ENCODE results near the gene MTFP1. TPM values are rescaled to one million over a fixed set of nuclear protein-coding genes. Genes with fewer than 3 reads are reported as not detected.
A peak's percentile ranks its signal among the peaks of the same experiment; 100 is the strongest.

Gene MTFP1, protein sequence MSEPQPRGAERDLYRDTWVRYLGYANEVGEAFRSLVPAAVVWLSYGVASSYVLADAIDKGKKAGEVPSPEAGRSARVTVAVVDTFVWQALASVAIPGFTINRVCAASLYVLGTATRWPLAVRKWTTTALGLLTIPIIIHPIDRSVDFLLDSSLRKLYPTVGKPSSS
- 25.4 TPM for polyA plus RNA-seq (2013, experiment 1 of 2)
- polyA plus RNA-seq (2013, experiment 2 of 2), result 15.0 TPM

GRCh38 chr22:30425616-30426387 is at the start of gene MTFP1:
Gene MTFP1, plus strand, starts transcription at chr22:30425768. Its CDS starts 112 bp downstream, at chr22:30425880.
- H3K9me3 ChIP-seq (ENCODE audit: control insufficient read depth, low read length), result no peaks in the 10 kb centered on the region
- peaks cover 24% of the 10 kb centered on the region for H3K4me1 ChIP-seq (ENCODE audit: control insufficient read depth, insufficient read depth, low read length, poor library complexity, severe bottlenecking)
- 1% methylated on average over 53 to 56 of the region's 61 CpGs for WGBS, 2 experiments (ENCODE audit: insufficient coverage in 2 of 2)
- H3K36me3 ChIP-seq (ENCODE audit: control insufficient read depth, insufficient read depth, low read length), result peaks cover 16% of the 10 kb centered on the region
- H3K4me3 ChIP-seq (ENCODE audit: extremely low read depth, insufficient read depth, low read length, poor library complexity, severe bottlenecking), result peak within 1 kb of the TSS; percentile 69
- H3K27ac ChIP-seq (ENCODE audit: low read depth, low read length, severe bottlenecking), result peak within 1 kb of the TSS; percentile 81

- H3K27ac ChIP-seq (ENCODE audit: low read depth, low read length, severe bottlenecking), result no peak overlapping the region
- H3K9me3 ChIP-seq (ENCODE audit: control insufficient read depth, low read length), result no peaks in the 10 kb centered on the region
- no peak overlapping the region for H3K4me3 ChIP-seq (ENCODE audit: extremely low read depth, insufficient read depth, low read length, poor library complexity, severe bottlenecking)
- H3K4me1 ChIP-seq (ENCODE audit: control insufficient read depth, insufficient read depth, low read length, poor library complexity, severe bottlenecking), result no peaks in the 10 kb centered on the region
- 96% methylated on average over 14 to 15 of the region's 20 CpGs for WGBS, 2 experiments (ENCODE audit: insufficient coverage in 2 of 2)
- H3K36me3 ChIP-seq (ENCODE audit: control insufficient read depth, insufficient read depth, low read length), result peaks cover 44% of the 10 kb centered on the region
These were observed 45.6 kb upstream of the MTFP1 start for GRCh38 chr22:30380011-30380410.

DNA sequence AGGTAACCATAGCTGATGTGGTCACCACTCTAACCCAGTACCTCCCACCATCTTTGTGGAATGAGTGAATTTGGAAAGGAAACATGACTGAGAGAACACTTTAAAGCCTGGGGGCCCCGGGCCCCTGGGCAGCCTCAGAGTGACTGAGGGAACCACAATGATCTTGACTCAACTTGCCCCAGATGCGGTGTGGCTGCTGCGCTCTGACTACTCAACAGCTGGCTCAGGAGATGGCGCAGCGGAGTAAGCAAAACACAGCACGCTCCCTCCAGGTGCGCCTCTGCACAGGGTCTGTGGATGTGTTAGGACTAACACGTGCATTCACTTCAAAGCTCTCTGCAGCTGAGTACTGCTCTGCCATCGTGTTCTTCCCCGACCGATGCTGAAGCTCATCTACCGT is 44.3 kb upstream of the MTFP1 start:
- no peaks in the 10 kb centered on the region for H3K9me3 ChIP-seq (ENCODE audit: control insufficient read depth, low read length)
- no peak overlapping the region for H3K27ac ChIP-seq (ENCODE audit: low read depth, low read length, severe bottlenecking)
- H3K4me1 ChIP-seq (ENCODE audit: control insufficient read depth, insufficient read depth, low read length, poor library complexity, severe bottlenecking), result no peaks in the 10 kb centered on the region
- no peak overlapping the region for H3K4me3 ChIP-seq (ENCODE audit: extremely low read depth, insufficient read depth, low read length, poor library complexity, severe bottlenecking)
- WGBS, 2 experiments (ENCODE audit: insufficient coverage in 2 of 2), result 92% methylated on average over 8 to 11 of the region's 12 CpGs
- H3K36me3 ChIP-seq (ENCODE audit: control insufficient read depth, insufficient read depth, low read length), result peaks cover 35% of the 10 kb centered on the region

GRCh38 chr22:30382340-30382739 is 43.2 kb upstream of the MTFP1 start:
- H3K4me3 ChIP-seq (ENCODE audit: extremely low read depth, insufficient read depth, low read length, poor library complexity, severe bottlenecking), result no peak overlapping the region
- WGBS, 2 experiments (ENCODE audit: insufficient coverage in 2 of 2), result 100% methylated on average over 2 to 5 of the region's 5 CpGs
- peaks cover 35% of the 10 kb centered on the region for H3K36me3 ChIP-seq (ENCODE audit: control insufficient read depth, insufficient read depth, low read length)
- no peaks in the 10 kb centered on the region for H3K9me3 ChIP-seq (ENCODE audit: control insufficient read depth, low read length)
- H3K4me1 ChIP-seq (ENCODE audit: control insufficient read depth, insufficient read depth, low read length, poor library complexity, severe bottlenecking), result peaks cover 3% of the 10 kb centered on the region
- no peak overlapping the region for H3K27ac ChIP-seq (ENCODE audit: low read depth, low read length, severe bottlenecking)

DNA sequence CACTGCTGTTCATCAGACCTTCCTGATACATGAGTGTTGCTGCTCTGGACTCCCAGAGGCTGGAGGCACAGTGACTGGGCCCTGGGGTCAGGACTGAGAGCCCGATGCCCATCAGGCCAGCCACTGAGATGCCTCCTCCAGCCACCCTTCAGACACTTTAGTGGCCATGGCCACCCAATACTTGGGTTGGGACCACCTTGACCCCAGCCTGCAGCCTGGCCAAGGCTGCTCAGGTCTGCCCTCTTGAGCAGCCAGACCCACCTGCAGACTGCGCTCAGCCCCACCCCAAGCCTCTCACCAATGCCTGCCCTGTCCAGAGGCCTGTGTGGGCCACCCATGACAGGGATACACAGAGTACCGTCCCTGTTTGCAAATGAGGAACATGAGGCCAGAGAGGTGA is 42.5 kb upstream of the MTFP1 start:
- Histone ChIP-seq H3K9me3 (ENCODE audit: control insufficient read depth, low read length) (no peaks in the 10 kb centered on the region), H3K27ac (ENCODE audit: low read depth, low read length, severe bottlenecking) (no peak overlapping the region), H3K4me3 (ENCODE audit: extremely low read depth, insufficient read depth, low read length, poor library complexity, severe bottlenecking) (no peak overlapping the region), H3K36me3 (ENCODE audit: control insufficient read depth, insufficient read depth, low read length) (peaks cover 28% of the 10 kb centered on the region), H3K4me1 (ENCODE audit: control insufficient read depth, insufficient read depth, low read length, poor library complexity, severe bottlenecking) (peaks cover 3% of the 10 kb centered on the region)
- 68 to 89% methylated on average over 3 of the region's 3 CpGs for WGBS, 2 experiments (ENCODE audit: insufficient coverage in 2 of 2)

DNA sequence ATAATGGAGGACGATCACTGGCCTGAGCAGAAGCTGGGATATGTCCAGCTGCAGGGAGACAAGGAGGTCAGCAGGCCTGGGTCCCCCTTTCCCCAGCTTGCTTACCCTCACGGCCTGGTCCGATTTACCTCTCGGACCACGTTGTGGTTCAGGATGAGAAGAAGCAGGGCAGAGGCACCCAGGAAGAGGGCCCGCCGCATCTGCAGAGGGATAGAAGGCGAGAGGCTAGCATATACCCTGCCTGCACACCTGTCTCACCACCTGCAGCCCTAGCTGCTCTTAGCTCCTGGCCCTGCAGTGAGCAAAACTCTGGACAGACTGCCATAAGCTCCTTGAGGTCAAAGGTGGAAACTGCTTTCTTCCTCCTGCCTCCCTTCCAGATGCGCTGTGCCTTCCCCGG is 39.6 kb upstream of the MTFP1 start:
- WGBS, 2 experiments (ENCODE audit: insufficient coverage in 2 of 2), result 90 to 94% methylated on average over 6 to 7 of the region's 10 CpGs
- Histone ChIP-seq H3K27ac (ENCODE audit: low read depth, low read length, severe bottlenecking) (no peak overlapping the region), H3K4me3 (ENCODE audit: extremely low read depth, insufficient read depth, low read length, poor library complexity, severe bottlenecking) (no peak overlapping the region), H3K9me3 (ENCODE audit: control insufficient read depth, low read length) (peaks cover 5% of the 10 kb centered on the region), H3K4me1 (ENCODE audit: control insufficient read depth, insufficient read depth, low read length, poor library complexity, severe bottlenecking) (peaks cover 3% of the 10 kb centered on the region), H3K36me3 (ENCODE audit: control insufficient read depth, insufficient read depth, low read length) (peaks cover 20% of the 10 kb centered on the region)

DNA sequence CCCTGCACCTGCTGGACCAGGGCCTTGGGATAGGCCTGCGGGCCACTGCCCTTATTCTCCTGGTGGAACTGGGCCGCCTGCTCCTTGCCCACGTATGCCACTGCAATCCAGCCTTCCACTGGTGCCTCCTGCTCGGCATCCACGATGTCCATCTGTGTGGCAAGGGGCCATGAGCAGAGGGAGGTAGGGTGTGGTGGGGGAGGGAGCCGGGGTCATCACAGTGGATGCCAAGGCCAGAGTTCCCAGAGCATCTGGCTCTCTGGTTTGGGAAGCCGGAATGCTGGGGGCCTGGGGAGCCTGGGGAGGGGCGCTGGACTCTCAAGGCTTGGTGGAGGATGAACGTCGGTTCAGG is 39.0 kb upstream of the MTFP1 start:
- H3K27ac ChIP-seq (ENCODE audit: low read depth, low read length, severe bottlenecking), result no peak overlapping the region

GRCh38 chr22:30386960-30387827 is 38.4 kb upstream of the MTFP1 start, which contains the start of gene RNF215:
Gene RNF215, minus strand, starts transcription at chr22:30387411. Its CDS starts 98 bp downstream, at chr22:30387313.
- WGBS, 2 experiments (ENCODE audit: insufficient coverage in 2 of 2), result 1 to 2% methylated on average over 66 to 71 of the region's 95 CpGs
- no peak within 1 kb of the TSS for H3K27ac ChIP-seq (ENCODE audit: low read depth, low read length, severe bottlenecking)

More for the DNA sequence above, 39.0 kb upstream of the MTFP1 start:
- Histone ChIP-seq H3K9me3 (ENCODE audit: control insufficient read depth, low read length) (peaks cover 5% of the 10 kb centered on the region), H3K36me3 (ENCODE audit: control insufficient read depth, insufficient read depth, low read length) (peaks cover 17% of the 10 kb centered on the region), H3K4me1 (ENCODE audit: control insufficient read depth, insufficient read depth, low read length, poor library complexity, severe bottlenecking) (peaks cover 3% of the 10 kb centered on the region), H3K4me3 (ENCODE audit: extremely low read depth, insufficient read depth, low read length, poor library complexity, severe bottlenecking) (peak overlapping the region; percentile 42)
- 27 to 28% methylated on average over 9 to 10 of the region's 10 CpGs for WGBS, 2 experiments (ENCODE audit: insufficient coverage in 2 of 2)

DNA sequence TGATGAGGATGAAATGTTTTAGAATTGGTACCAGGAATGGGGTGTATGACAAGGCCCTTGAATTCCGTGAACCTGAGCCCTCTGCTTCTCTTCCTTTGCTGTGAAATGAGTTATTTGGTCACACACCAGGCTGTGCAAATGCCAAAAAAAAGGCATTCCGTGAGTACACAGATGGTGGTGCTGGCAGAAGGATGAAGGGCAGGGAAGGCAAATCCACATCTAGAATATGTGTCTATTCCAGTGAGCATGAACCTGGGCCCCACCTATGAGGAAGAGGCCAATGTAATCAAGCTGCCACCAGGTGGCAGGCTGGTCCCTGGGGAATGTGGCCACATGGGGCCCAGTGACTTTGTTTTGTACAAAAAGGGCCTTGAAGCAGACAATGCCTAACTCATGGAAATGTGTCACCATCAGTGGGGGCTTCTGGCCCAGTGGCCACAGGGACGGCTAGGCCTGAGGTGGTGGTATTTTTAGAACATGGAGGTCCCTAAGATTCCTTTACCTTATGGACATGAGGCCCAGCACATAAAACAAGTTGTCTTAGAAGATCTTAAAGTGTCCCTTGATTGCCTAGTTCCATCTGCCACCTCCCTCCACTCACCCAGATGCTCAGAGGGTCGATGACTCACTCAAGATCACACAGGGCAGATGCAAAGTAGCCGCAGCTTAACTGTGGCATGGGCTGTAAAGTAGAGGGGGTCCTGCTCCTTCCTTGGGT is 34.4 kb upstream of the MTFP1 start:
- Histone ChIP-seq H3K36me3 (ENCODE audit: control insufficient read depth, insufficient read depth, low read length) (no peaks in the 10 kb centered on the region), H3K4me3 (ENCODE audit: extremely low read depth, insufficient read depth, low read length, poor library complexity, severe bottlenecking) (no peak overlapping the region), H3K9me3 (ENCODE audit: control insufficient read depth, low read length) (peaks cover 5% of the 10 kb centered on the region), H3K27ac (ENCODE audit: low read depth, low read length, severe bottlenecking) (no peak overlapping the region), H3K4me1 (ENCODE audit: control insufficient read depth, insufficient read depth, low read length, poor library complexity, severe bottlenecking) (peaks cover 11% of the 10 kb centered on the region)
- WGBS, 2 experiments (ENCODE audit: insufficient coverage in 2 of 2), result 70 to 85% methylated on average over 2 to 5 of the region's 5 CpGs

More at GRCh38 chr22:30386960-30387827, 38.4 kb upstream of the MTFP1 start, which contains the start of gene RNF215:
- Histone ChIP-seq H3K36me3 (ENCODE audit: control insufficient read depth, insufficient read depth, low read length) (peaks cover 14% of the 10 kb centered on the region), H3K4me1 (ENCODE audit: control insufficient read depth, insufficient read depth, low read length, poor library complexity, severe bottlenecking) (peaks cover 3% of the 10 kb centered on the region), H3K9me3 (ENCODE audit: control insufficient read depth, low read length) (peaks cover 5% of the 10 kb centered on the region), H3K4me3 (ENCODE audit: extremely low read depth, insufficient read depth, low read length, poor library complexity, severe bottlenecking) (peak within 1 kb of the TSS; percentile 42)
